ENCODE results near the gene SLC27A2.
"Not testable (repeated sequence)": the region's sequence is repeated elsewhere in the genome, so short reads cannot be mapped to it uniquely, and the experiment has no call there.

DNA sequence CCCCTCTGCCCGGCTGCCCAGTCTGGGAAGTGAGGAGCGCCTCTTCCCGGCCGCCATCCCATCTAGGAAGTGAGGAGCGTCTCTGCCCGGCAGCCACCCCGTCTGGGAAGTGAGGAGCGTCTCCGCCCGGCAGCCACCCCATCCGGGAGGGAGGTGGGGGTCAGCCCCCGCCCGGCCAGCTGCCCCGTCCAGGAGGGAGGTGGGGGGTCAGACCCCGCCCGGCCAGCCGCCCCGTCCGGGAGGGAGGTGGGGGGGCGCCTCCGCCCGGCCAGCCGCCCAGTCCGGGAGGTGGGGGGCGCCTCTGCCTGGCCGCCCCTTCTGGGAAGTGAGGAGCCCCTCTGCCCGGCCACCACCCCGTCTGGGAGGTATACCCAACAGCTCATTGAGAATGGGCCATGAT lies 23.8 kb upstream of the SLC27A2 start:
- TF ChIP-seq, protein P1, sequence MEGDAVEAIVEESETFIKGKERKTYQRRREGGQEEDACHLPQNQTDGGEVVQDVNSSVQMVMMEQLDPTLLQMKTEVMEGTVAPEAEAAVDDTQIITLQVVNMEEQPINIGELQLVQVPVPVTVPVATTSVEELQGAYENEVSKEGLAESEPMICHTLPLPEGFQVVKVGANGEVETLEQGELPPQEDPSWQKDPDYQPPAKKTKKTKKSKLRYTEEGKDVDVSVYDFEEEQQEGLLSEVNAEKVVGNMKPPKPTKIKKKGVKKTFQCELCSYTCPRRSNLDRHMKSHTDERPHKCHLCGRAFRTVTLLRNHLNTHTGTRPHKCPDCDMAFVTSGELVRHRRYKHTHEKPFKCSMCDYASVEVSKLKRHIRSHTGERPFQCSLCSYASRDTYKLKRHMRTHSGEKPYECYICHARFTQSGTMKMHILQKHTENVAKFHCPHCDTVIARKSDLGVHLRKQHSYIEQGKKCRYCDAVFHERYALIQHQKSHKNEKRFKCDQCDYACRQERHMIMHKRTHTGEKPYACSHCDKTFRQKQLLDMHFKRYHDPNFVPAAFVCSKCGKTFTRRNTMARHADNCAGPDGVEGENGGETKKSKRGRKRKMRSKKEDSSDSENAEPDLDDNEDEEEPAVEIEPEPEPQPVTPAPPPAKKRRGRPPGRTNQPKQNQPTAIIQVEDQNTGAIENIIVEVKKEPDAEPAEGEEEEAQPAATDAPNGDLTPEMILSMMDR (conservative IDR thresholded peaks at IDR 0.05 in 1 of 2, IDR thresholded peaks at IDR 0.05 in 1 of 2; ENCODE audit: extremely low read depth in 1 of 2, insufficient read depth in 1 of 2, low read depth in 1 of 2, low read length in 2 of 2): not testable (repeated sequence)
- not testable (repeated sequence) for TF ChIP-seq EZH2 (IDR thresholded peaks at IDR 0.05; ENCODE audit: borderline replicate concordance, low read length)
